ENCODE measurements around the gene PRAMEF12.

GRCh38 chr1:12745126-12745991 is 28.2 kb upstream of the PRAMEF12 start:
- TF ChIP-seq POLR2A (IDR thresholded peaks at IDR 0.05) (no peak), CTCF (IDR thresholded peaks at IDR 0.05) (no peak)

Measured in esophagus squamous epithelium (tissue), 4 donors.